Vein endothelial cell (primary cell): Measurements from ENCODE around the gene PDE12. TPM values are rescaled to one million over a fixed set of nuclear protein-coding genes. Genes with fewer than 3 reads are reported as not detected.

Source experiments
- small RNA-seq: library from RNA; depleted of rRNA; stranded (forward); fragments of <200 nt; gene quantifications from one replicate; pipeline ENCODE3, GENCODE V24; 2012
- total RNA-seq: library from RNA; depleted of rRNA; stranded (reverse); fragments of >200 nt; gene quantifications from 2 replicates; pipeline ENCODE4 v1.2.3, GENCODE V29; 2012

Gene PDE12
- total RNA-seq, result 24.2 and 31.3 TPM in 2 replicates

GRCh38 chr3:57555738-57556458 is at the start of gene PDE12:
TSS of gene PDE12 (plus strand) at chr3:57556274. CDS start at chr3:57556380, 106 bp downstream.

DNA sequence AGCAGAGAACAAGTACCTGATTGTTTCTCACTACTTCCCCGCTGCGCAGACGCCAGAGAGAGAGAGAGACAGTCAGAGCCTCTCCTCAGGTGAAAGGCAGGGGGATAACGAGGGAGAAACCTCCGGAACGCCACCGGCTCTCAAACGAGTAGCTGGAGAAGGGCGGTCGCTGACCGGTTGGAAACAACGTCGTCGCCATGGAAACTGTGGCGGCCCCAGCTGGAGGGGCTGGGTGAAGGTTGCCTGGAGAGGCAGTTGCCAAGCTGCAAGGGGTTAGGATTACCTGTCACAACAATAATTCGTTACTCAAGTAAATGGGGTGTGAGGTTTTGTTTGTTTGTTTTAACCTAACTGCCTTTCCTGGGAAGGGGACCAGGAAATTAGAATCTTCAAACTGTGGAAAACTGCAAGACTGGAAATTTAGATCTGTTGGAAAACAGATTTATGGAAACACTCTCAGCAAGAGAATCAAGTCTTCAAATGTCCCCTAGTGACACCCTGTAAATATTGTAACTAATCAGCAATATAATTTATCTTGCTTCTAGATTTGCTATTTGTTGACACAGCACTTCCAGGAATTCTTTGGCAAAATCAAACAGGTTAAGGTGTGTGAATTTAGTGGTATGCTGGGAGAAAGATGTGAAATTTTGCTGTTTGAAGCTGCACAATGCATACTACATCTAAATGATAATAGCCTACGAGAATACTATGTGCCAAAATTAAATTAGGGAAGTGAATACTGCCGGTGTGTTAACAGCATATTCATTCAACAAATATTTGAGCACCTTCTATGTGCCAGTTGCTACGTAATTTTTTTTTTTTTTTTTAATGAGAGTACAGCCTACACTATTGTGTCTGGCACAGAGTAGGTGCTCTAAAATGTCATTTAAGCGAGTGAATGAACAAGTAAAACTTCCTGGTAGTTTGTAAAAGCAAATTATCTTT is 11.6 kb upstream of the PDE12 start, which contains the start of gene DNAH12:
DNAH12 (minus strand) TSS at position 164 of the 945 bp plus-strand sequence. CDS start 1,474 bp downstream, outside the sequence.

GRCh38 chr3:57597127-57597923 is 41.3 kb downstream of the PDE12 start, which contains the start of gene ARF4:
TSS of gene ARF4 (minus strand) at chr3:57597344. CDS start at chr3:57597140, 204 bp downstream.

Small RNA genes lying within 50 kb of the gene (small RNA-seq; reads per million reads assigned to genes)
- gene RNU6-108P (not detected), gene RNU6-1181P (not detected), gene RNU6-483P (not detected)

Other genes starting within 250 kb of the PDE12 start
- under 0.01 and 0.10 TPM in 2 replicates for gene DNAH12, start 11.9 kb upstream of the PDE12 start, total RNA-seq
- 247 and 267 TPM in 2 replicates for gene ARF4, start 41.1 kb downstream of the PDE12 start, total RNA-seq
- 30.4 and 33.1 TPM in 2 replicates for gene DENND6A, start 136.8 kb downstream of the PDE12 start, total RNA-seq
- 35.9 and 52.6 TPM in 2 replicates for gene SLMAP, start 200.0 kb downstream of the PDE12 start, total RNA-seq